NCI-H748 treated with DMSO at 0.1 percent for 48 hours (cell line): ENCODE data around the gene DCAF8.

Experiments used
- DNase-seq: peaks from one replicate; lab custom pipeline; 2025; lab: John Stamatoyannopoulos, UW

The DCAF8 gene

DNA sequence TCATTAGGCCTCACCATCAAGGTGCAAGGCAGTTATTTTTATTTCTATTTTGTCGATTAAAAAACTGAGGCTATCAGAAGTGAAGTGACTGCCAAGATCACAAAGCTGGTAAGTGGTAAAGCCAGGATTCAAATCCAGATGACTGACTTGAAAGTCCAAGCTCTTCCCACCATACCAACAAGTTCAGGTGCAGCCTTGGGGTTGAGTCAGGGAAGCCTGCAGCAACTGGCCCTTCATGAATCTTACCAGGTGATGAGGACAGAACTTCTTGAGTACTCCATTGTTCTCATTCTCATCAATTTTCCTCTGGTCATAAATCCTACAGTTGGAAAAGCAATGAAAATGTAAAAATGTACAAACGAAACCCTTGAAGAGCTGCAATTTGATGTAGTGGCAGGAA, 37.0 kb downstream of the DCAF8 start:
- no peak for DNase-seq

DNA sequence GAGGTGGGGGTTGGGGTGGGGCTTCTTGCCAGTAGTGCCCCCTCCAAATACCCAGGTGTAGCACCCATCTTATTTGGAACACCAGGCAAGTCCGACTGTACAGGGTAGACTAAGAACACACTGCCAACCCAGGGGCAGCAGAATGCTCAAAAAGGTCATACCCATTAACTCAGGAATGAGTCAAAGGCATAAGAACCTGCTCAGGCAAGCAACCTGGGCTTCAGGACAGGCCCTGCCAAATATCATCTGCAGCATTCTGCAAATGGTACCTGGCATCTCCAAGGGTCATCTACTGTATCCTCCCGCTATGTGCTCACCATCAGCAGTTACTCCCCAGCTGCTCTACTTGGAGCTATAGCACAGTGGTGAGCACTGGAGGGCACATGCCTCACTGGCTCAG, 37.7 kb downstream of the DCAF8 start:
- no peak for DNase-seq

DNA sequence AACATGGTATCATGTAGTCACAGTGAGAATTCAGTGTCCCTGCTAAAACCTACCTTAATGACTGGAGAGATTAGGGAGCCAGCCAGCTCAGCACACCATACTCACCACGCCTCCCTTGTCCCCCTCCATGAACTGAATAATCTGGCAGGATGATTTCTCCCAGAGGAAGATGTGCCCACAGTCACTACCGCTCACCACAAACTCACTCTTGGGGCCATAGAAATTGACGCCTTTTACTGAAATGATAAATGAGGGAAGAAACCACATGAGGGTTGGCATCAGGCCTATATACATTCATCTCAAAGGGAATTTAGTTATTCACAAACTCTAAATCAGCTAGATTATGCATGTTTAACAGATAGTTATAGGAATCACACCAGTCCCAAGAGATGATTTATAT, 39.8 kb downstream of the DCAF8 start:
- DNase-seq, result no peak

DNA sequence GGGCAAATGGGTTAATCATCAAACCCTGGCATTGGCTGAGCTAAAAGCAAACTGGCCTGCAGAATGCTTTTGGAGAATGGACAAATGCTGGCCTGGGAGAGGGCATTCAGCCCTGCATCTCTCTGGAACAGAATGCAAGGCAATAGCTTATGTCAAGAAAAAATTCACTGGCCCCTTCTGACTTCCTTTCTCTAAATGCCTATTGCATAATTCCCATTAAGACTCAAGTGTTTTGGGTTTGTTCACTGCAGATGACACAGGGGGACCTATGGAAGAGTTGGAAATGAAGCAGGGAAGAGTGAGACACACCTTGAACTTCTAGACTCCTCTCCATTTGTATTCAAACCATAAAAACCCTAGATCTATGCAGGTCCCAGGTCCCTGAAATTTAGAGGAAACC, 41.3 kb downstream of the DCAF8 start:
- DNase-seq, result no peak

DNA sequence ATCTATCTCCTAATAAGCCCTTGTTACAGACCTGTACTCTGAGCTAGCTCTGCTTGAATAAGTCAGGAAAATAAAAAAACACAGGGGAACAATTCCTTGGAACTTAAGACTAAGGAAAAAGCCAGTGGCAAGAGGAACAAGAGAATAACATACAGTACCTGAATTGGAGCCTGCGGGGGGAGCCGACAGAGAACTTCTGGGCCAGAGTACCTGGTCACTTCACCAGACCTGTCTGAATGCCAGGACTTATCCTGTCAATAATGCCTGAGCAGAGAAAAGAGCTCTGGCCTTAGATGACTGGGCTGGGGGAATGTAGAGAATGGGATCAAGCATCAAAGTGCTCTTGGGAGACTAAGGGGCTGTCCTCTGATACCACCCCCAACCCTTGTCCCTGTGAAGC, 42.0 kb downstream of the DCAF8 start:
- no peak for DNase-seq

DNA sequence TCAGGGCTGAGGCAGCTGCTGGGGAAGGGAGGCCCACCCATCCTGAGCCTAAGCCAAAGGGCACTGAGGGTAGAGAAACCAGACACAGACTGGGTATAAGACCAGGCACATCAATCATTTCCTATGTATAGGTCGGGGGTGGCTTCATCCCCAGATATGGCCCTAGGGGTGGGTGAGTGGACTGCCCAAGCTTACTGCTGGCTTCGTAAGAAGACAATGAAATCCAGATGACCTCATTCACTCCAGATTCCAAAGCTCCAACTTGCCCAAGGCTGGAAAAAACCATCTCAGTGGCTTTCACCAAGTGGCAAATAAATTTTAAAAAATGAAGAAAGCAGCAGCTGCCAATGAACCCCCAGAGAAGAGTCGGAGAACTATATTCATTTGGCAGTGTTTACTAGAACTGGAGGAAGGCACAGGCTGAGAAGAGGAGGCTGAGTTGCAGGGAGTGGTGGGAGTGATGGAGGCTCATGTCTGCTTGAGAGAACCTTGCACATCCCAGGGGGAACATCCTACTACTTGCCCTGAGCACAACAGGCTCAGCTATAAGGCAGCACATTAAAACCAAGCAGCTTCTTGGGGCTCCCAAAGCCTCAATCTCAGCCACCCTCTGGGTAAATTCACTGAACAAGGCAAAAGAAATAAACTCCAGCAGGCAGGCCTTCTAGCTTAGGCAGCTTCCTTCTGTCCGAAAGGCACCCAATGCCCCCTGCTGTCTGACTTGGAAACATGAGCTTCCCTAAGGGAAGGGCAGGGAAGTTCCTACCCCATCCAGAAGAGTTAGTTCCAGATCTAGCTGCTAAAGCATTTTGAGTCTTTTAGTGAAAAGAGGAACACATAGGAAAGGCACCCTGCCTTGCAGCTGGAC, 43.1 kb downstream of the DCAF8 start:
- no peak for DNase-seq

DNA sequence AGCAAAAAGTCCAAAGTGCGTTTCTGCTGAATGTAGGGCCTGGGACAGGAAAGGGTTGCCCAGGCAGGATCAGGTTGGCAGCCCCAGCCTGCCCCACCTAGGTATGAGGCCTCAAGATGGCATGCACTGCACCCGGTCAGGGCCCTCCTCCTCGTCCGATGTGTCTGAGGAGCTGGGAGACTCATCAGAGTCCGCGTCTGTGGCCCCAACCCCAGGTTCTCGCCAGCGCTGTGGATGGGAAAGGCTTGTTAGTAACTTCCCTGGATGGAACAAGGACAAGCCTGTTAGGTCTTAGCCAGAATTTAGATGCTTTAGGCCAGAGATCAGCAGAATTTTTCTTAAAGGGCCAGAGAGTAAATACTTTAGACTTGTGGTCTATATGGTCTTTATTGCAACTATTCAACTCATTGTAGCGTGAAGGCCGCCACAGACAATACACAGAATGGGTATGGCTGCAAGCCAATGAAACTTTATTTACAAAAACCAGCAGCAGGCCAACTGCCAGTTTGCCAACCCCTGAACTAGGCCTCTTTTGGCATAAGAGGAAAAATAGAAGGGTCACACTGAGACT, 44.8 kb downstream of the DCAF8 start:
- DNase-seq, result no peak

DNA sequence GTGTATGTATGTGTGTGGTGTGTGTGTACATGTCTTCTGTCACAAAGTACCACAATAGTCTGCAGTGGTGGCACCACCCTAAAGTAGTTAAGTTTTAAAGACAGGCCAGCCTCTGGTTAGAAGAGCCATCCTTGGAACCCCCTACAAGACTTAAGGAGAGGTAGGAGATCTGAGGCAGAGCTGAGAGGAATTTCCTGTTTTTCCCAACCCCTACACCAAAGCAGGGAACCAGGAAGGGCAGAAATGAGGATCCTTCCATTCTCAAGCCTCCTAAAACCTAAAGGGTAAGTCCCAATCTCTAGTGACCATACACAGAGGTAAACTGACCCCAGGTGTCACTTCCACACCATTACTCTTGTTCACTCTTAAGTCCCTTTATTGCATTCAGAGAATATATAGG, 46.0 kb downstream of the DCAF8 start:
- no peak for DNase-seq

DNA sequence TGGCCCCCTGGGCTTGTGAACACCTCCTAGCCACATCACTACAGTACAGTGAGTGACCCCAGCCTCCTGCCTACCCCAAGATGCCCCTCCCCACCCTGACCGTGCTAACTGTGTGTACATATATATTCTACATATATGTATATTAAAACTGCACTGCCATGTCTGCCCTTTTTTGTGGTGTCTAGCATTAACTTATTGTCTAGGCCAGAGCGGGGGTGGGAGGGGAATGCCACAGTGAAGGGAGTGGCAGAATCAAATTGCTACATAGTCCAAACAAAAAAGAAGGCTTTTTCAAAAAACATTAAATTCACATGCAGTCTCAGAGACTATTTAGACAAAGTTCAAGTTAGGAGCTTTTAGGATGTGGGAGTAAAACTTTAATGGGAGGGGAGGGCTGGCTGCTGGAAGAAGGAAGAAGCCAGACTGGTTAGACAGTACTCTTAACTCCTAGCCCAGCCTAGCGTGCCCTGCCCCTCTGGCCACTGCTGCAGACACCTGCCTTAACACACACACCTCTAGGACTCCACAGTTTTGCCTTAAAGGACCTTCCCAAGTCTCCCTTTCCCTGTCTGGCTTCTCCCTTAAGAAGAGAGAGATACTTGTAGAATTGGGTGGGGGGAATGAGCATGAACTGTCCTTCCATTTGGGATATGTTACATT, 47.7 kb downstream of the DCAF8 start:
- no peak for DNase-seq

DNA sequence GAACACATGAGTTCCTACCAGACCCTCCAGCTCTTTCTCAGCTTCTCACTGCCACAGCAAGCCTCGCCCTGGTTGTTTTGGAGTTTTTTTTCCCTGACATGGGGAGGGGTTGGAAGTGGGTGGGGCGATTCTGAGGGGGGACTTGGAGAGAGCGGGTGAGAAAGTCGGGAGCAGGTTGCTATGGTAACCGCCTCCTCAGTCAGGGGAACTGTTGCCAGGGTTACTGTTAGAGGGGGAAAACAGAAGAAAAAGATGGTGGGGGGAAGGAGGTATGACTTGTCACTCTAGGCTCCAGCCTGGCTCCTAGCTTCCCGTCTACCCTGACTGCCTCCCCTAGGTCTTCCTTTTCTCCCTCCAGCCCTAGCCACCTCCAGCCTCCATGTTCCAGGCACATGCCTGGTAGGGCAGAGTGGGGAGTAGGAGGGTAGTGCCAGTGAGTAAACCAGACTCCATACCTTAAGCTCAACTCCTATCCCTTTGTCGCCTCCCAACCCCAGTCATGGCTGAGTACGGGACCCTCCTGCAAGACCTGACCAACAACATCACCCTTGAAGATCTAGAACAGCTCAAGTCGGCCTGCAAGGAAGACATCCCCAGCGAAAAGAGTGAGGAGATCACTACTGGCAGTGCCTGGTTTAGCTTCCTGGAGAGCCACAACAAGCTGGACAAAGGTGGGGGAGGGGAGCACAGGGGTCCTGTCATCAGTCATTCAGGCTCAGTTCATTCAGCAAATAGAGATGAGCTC, 51.1 kb downstream of the DCAF8 start:
- no peak for DNase-seq

DNA sequence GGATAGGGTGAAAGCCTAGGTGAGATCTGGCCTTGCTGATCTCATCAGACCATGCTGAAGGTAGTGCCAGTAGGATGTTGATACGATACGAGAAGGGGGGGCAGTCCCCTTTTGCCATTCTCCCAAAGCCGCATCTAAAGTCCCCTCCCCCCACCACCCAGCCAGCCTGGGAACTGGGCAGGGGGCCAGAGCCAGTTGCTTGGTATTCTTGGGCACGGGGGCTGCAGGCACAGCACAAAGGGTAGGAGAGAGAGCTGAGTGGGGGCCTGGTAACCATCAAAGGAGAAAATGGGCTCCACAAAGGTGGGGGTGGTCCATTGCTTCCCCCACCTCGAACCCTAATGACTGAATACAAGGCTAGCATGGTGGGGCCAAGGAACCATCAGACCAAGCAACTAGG, 51.8 kb downstream of the DCAF8 start:
- DNase-seq, result no peak

DNA sequence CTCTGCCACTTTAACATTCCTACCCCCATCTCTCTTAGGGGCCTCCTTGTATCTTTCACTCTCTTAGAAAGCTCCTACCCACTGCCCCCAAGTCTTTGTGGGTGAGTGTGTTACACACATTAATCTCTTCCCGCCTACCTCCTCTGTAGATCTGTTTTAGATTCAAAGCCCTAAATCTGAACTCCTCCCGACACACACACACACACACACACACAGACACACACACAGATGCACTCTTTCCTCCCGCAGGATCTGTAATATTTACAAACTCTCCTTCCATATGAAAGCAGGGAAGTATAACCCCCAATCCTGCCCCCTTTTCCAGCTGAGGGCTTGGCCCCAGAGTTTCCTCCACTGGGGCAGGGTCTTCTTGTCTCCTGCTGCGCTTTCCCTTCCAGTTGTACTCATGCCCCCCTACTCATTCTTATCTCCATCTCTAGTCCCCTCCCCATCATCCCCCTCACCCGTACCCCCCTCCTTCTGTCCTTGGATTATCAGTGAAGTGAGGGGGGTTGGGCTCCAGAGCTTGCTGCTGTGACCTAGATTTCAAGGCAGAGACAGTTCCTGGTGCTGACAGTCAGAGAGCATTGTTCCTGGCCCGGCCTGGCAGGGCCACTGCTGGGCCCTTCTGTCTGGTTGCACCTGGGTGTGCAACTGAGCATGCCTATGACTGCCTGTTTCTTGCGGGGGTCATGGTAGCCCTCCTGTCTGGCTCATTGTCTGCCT, 52.9 kb downstream of the DCAF8 start:
- no peak for DNase-seq

DNA sequence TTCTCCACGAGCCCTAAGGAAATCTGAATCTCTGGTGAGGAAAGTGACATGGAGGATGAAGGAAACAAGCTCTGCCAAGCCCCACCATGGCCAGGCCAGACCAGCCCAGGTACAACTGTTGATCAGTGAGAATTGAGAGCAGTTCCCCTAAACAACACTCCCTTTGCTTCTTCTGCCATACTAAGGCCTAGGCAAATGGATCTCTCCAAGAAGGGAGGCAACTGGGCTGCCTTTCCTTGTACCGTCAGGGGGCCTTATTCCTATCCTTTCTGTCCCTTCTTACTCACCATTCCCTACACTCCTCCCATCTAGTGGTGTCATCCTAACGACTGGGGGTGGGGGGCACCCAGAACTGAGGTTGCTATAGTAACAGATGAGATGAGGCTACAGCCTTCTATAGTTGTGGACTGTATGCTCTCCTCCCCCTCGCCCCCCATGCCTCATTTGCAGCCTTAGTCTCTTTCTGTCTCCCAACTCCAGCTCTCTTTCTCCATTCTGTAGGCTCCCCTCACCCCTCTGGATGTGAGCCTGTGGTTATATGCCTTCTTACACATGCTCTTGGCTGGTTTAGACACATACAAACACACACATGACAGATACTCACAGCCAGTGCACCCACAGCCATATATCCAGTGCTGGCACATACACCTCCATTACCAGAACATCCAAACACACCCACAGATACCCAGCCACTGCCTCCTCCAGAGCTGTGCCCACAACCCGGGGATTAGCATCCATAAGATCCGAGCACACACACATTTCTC, 53.6 kb downstream of the DCAF8 start:
- DNase-seq, result no peak

DNA sequence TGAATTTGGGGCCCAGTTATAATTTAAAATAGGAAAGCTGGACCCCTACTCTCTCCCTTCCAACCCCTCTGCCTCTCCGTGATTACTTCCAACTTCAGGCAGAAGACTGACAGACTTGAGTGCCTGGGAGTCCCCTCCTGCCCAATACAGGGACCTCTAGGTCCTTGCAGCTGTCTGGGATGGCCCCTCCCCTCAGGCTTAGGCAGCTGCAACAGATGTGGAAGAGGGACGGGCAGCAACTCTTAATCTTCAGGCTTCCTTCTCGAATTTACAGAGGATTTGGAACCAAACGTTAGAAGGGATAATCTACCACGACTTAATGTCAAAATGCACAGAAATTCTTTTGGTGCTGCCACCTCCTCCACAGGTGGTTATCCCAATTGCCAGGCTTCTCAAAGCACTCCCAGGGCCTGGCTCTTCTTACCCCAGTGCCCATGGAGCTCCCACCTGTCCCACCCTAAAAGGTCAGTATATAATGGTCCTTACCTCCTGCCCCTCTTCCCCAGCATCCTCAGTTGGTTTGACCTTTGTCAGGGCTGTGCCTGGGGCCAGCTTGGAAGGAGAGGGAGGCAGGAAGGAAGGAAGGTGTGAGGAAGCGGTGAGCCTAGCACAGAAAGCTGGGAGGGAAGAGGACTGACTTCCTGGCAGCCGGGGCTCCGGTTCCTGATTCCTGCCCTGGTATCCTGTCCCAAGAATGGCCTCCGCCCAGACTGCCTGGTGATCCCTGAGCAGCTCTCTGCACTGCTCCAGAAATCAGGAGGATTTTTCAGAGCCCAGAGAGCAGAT, 54.4 kb downstream of the DCAF8 start:
- no peak for DNase-seq

DNA sequence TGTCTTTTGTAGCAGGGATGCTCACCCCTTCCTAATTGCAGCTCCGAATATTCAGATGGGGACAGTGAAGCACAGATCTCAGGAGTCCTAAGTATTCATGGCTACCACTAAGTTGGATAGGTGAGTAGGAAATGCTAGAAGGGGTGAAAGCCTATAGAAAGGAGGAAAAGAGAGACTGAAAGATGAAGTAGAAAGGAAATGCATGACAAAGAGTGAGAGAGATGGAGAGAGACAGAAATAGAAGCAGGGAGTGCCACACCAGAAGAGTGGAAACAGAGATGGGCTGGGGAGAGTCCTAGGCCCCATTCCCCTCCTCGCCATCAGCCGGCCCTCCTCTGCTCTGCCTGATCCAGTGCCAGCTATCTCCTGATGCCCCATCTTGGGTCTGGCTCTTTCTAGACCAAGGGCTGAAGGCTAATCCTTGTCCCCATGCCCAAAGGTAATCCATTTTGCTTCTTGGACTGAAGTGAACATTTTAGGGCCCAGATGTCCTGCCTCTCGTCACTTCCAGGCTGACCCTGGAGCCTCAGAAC, 55.2 kb downstream of the DCAF8 start:
- no peak for DNase-seq

DNA sequence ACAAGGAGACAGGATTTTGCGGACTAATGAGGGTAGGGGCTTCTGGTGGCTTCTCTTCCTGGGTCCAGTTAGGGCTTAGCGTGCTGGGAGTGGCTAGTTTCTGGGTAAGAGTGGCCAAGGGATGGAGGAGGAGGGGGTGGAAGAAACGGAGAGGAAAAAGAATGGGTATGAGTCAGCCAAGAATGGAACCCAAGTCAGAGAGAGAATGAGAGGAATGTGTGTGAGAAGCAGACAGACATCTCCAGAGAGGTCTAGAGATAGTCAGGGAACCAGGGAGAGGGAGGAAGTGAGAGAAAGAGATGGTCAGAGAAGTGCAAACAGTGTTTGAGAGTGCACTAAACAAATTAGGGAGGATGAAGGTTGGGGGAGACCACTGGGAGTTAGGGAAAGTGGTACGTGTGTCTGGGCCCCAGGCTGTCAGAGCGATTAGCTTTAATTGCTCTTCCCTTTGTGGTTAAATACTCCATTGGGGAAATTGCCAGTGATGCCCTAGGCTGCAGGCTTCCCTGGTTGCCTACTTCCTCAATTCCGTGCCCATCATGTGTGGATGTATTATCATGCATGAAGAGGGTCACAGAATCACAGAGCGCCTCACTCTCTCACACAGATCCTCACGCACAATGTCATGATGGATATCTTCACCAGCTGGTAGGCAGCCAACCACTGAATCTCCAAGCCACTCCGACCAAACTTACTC, 55.8 kb downstream of the DCAF8 start:
- peak; percentile 27 for DNase-seq

DNA sequence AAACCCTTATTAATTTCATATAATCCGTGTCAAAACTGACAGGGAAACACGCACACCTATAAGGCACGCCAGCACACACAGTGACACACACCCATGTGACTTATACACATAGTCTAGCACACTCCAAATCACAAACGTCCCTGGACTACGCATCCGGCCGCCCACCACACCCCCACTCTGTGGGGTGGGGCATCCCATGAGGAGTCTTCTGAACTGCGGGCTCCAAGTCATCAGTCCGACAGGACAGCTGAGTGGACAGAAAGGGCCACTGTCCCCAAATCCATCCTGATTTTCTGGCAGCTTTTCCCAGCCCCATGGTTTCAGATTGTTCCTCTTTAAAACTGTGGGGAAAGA, 56.3 kb downstream of the DCAF8 start:
- DNase-seq, result peak; percentile 6

DNA sequence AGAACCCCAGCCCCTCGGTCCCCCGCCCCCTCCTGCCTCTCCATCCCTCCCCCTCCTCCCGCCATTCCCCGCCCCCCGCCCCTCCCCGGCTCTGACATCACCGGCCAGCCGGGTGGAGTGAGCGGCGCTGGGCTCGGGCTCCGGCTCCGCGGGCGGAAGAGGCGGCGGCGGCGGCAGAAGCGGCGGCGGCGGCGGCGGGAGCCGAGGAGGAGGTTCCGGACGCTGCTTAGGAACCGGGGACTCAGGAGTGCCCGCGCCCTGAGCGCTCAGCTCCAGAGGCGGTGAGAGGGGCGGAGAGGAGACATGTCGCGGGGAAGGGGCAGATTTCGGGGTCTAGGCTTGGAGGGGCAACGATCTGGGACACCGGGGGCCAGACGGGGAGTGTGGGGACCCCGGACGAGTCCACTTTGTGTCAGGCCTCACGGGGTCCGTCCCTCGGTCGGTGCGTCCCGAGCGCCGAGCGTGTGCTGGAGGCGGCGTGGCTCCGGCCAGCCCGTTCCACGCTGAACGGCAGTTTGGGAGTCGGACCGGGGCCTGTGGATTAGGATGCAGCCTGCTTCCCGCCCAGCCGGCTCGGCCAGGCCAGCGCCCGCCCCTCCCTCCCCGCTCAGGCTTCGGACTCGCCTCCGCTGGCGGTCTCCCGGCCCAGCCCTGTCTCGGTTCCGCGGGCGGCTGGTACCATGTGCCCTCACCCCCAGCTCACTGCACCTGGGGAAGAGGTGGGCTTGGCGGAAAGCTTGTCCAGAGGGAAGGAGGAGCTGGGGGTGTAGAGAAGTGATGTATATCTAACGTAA, 56.9 kb downstream of the DCAF8 start, which contains the start of gene PEA15:
TSS of gene PEA15 (plus strand) at position 143 of the 794 bp plus-strand sequence. CDS start 6,161 bp downstream, outside the sequence.
- no peak for DNase-seq
